NCI-H1930 (cell line): Measurements from ENCODE around the gene OR4D1.

Source experiments
- DNase-seq, 2 experiments: peaks; one replicate each; lab custom pipeline; 2025; lab: John Stamatoyannopoulos, UW

OR4D1 gene

GRCh38 chr17:58156839-58157803 is 8.9 kb downstream of the OR4D1 start:
- DNase-seq: peak in 1 of 2 experiments; percentile 50

- DNase-seq: no peak
Measured at GRCh38 chr17:58158181-58158580, 10.0 kb downstream of the OR4D1 start.

DNA sequence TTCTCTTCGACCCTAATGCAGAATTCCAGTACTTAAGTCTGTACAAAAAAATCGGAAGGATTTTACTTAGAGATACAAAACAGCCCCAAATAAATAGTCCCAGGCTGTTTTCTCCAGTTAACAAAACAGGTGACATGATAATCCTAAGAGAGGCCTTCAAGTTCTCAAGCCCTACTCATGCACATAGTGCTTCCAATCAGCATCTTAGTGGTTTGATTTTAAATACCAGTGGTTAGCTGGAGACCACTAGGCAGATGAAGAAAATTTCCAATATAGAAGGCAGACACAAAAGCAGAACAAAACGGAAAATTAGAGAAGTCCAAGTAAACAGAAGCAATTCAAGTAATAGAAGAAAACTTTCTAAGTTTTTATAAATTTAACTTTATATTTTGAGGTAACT is 13.4 kb downstream of the OR4D1 start:
- no peak for DNase-seq

- DNase-seq: no peak
Measured at GRCh38 chr17:58165981-58166380, 17.8 kb downstream of the OR4D1 start.

DNA sequence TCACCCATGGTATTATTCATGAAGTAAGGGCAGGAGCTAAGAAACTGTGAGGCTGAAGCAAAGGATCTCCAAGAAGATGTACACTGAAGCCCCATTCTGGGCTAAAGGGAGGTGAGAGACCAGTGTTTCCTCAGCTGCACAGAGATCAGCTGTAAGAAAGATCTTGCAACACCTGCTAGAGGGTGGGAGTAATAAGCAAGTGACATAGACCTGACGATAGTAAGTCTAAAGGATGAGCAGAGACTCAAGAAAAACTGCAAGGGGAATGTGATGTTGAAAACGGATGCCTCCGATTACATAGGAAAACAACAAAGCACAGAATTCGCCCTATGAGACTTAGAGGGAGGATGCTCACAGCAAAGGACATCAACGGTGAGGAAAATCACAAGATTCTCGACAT is 18.5 kb downstream of the OR4D1 start, which contains the start of gene OR4D2:
Gene OR4D2 (plus strand): TSS at position 301 of the 400 bp plus-strand sequence. CDS start 2,674 bp downstream, outside the sequence.
- DNase-seq: no peak

GRCh38 chr17:58170622-58171021 is 22.4 kb downstream of the OR4D1 start:
- no peak for DNase-seq

DNA sequence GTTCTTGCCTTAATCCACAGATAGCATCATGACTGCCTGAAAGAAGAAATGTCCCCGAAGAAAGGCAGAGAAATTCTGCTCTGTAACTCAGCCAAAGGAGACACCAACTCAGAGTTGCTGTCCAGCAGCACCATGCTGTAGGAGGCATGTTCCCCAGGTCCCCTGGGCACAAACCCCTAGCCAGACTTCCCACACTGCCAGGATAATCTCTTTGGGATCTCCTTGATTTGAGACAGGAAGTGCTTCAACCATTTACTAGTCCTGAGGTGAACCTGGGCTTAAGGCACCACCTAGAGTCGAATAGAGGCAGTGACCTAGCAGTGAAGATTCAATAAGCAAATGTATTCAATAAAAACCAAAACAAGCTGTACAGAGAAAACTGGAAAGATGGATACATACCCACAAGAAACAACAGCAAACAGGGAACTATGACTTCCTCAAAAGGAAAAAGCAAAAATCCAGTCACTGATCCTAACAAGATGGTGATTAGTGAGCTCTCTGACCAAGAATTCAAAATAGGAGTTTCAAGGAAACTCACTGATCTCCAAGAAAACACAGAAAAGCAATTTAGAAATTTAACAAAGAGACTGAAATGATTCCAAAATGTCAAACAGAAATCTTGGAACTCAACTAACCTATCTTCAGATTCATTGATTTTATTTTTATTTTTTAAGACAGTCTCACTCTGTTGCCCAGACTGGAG is 24.3 kb downstream of the OR4D1 start:
- DNase-seq: peak; percentile 31 to 49

GRCh38 chr17:58174871-58175270 is 26.7 kb downstream of the OR4D1 start:
- no peak for DNase-seq

GRCh38 chr17:58176200-58176599 is 28.0 kb downstream of the OR4D1 start:
- DNase-seq: no peak

DNA sequence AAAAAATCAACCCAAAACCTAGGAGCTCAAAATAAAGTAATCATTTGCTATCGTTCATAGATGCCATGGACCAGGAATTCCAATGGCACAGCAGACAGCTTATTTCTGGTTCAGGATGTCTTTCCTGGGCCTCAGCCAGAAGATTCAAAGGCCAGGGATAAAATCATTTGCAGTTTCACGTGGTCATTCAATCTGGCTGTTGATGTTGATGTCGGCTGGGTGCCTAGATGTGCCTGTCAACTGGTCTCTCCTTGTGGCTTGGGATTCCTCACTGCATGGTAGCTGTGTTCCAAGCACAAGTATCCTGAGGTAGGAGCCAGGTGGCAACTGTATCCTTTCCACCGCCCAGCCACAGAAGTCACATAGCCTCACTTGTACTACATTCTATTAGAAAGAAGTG is 33.6 kb downstream of the OR4D1 start:
- no peak for DNase-seq

DNA sequence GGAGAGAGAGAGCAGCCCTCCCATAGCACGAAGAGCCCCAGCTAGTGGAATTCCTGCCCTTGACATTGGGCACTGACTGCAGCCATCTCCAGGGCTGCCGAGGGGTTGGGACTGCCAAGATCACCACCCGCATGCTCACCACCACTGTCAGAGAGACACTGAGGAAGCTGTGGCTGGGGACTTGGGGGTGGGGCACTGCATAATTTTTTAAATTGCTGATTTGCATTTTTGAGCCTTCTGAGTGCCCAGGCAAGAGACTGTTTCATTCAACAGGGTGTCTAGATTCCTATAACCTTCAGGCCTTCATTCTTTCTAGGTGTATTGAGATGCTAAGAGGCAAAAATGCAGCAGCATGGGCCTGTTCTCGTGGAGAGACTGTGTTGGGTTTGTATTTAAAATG is 35.3 kb downstream of the OR4D1 start:
- DNase-seq: no peak

DNA sequence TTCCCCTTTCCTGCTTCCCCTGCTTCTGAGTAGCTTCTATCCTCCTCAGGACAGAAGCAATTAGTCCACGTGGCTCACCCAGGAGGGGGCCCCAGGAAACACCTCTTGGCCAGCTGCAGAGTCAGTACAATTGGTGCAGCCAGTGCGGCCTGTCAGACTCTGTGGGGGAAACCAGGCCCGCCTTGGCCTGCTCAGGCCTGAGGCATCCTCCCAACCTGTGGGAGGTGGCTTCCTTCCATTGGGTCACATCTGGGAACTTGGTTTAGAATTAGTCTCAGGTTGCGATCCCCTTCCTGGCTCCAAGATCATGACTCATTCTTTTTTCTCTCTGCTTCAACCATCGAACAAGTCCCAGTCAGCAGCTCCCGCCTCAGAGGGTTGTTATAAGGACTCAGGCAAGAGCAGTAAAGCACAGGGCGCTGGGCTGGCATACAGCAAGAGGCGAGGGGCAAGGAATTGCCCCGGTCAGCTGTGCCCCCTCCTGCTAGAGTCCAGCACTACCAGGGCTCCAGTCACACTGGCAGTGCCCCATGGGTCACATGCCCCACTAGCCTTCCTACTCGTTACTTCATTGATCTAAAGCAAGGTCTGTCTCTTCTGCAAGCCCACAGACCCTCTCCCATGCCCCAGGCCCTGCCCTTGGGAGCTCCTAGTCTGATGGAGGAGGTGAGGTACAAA is 36.3 kb downstream of the OR4D1 start:
- DNase-seq: no peak

GRCh38 chr17:58184986-58185761 is 37.0 kb downstream of the OR4D1 start:
- no peak for DNase-seq

DNA sequence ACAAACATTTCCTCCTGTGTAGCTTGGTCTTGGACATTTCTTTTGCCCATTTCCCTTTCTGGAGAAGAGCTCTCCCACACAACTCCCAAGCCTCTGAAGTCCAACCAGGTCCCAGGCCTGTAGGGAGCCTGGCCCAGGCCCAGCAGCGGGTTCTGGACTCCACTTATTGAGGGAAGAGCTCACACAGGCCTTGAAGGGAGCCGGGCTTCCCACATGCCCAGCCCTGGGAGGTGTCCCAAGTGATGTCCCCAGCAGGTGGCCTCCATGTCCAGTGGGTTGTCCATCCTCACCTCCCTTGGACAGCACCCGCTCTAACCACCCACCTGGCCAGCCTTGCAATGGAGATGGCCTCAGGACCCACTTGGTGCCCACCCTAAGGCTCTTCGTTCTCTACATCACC is 38.4 kb downstream of the OR4D1 start:
- DNase-seq: no peak

- DNase-seq: no peak
Measured at GRCh38 chr17:58187063-58187462, 38.9 kb downstream of the OR4D1 start.

- no peak for DNase-seq
Measured at GRCh38 chr17:58187675-58188074, 39.5 kb downstream of the OR4D1 start.

DNA sequence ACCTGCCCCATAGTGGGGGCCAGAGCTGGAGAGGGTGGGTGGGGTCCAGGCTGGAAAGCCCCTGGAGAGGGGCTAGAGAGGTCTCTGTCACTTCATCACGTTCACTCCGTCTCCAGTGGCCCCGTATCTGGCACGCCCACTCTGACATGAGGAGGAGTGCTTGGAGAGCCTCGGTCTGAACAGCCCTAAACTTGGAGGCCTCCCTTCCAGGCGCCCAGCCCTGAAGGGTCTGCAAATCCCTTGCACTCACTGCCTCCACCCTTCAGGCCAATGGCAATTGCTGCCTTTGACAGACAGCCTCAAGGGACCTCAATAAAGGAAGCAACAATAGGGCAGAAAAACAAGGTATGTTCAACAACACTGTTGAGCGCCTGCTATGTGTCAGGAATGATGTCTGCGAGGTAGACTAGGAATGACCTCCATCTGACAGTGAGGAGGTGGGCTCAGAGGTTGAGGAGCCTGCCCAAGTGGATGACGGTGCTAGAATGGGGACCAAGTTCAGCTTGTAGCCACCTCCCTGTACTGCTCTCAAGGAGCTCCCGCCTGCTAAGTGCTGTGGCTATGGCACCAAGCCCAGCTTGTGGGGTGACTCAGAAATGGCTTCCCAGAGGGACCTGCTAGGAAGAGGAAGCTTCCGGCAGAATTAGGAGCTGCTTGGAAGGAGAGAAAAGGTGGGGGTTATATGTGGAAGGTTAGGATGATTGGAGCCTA is 41.4 kb downstream of the OR4D1 start:
- DNase-seq: no peak

DNA sequence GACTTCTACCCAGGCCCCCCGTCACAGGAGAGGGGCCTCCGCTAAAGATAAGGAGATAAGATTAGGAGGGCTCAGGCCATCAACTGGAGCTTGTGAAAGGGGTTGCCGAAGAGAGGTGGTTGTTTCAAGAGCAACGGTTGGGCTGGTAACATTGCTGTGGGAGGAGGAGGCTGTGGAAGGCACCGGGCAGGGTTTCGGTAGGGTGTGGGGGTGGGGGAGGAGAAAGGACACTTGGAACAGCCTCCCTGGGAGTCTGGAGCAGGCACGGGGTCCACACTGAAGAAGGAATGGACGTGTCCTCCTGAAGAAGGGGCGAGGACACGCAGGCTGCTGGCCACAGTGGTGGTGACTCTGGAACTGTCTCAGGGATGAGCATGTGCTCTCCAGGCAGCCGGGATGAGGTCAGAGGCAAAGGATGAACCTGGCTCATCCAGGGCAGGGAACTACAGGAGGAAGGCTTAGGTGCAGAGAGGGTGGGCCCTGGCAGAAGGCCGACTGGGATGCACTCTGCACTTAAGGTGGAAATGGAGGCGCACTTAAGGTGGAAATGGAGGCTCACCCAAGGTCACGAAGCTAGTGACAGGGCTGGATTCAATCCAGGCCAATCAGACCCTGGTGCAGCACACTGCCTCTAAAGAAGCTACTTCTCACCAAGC is 43.2 kb downstream of the OR4D1 start:
- no peak for DNase-seq

- DNase-seq: no peak
Measured at GRCh38 chr17:58192612-58193011, 44.4 kb downstream of the OR4D1 start, which contains the start of gene EPX. Gene EPX (plus strand): TSS chr17:58192726. CDS start chr17:58192847, 121 bp downstream.

DNA sequence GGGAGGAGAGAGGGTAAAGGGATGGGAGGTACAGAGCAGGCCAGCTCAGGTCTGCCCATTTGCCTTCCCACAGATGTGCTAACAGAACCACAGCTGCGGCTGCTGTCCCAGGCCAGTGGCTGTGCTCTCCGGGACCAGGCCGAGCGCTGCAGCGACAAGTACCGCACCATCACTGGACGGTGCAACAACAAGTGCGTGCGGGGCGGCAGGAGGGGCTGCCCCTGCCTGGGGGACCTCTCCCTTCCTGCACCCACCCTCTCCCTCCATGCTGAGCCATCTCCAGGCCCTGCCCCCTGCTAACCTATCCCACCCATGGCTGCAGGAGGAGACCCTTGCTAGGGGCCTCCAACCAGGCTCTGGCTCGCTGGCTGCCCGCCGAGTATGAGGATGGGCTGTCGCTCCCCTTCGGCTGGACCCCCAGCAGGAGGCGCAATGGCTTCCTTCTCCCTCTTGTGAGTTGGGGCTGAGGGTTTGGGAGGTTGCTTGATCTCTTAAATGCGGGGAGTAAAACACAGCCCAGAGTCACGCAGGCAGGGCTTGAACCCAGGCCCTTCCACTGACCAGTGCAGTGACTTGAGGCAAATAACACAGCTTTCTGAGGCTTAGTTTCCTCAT is 45.6 kb downstream of the OR4D1 start:
- DNase-seq: no peak
